Measurements from ENCODE around the gene CDK3.

CDK3 gene

DNA sequence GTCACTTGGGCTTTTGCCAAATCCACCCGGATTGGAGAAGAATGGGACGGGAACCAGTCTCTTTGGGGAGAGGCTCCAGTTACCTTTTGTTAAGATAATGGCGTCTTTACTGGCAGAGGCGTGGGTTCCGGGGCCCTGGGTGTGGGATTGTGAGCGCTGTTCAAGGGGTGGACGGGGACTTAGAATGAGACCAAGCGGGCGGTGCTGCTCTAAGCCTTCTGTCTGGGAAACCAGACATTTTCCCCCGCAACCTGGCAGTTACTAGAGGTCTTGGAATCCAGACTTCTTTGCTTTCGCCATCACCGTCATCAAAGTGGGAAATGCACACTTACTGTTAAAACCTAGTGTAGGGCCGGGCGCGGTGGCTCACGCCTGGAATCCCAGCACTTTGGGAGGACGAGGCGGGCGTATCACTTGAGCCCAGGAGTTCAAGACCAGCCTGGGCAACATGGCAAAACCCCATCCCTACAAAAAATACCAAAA is 20.9 kb upstream of the CDK3 start:
- Mint-ChIP-seq H3K4me1 (peaks cover 69% of the 10 kb centered on the region), H3K4me3 (peak overlapping the region; percentile 92 to 95 (median 95)), H3K9me3 (no peaks in the 10 kb centered on the region), H3K27ac (peak overlapping the region; percentile 100), H3K36me3 (ENCODE audit: low read depth) (peaks cover 19% of the 10 kb centered on the region), H3K27me3 (ENCODE audit: low read depth) (no peaks in the 10 kb centered on the region)
- TF ChIP-seq, protein P1, sequence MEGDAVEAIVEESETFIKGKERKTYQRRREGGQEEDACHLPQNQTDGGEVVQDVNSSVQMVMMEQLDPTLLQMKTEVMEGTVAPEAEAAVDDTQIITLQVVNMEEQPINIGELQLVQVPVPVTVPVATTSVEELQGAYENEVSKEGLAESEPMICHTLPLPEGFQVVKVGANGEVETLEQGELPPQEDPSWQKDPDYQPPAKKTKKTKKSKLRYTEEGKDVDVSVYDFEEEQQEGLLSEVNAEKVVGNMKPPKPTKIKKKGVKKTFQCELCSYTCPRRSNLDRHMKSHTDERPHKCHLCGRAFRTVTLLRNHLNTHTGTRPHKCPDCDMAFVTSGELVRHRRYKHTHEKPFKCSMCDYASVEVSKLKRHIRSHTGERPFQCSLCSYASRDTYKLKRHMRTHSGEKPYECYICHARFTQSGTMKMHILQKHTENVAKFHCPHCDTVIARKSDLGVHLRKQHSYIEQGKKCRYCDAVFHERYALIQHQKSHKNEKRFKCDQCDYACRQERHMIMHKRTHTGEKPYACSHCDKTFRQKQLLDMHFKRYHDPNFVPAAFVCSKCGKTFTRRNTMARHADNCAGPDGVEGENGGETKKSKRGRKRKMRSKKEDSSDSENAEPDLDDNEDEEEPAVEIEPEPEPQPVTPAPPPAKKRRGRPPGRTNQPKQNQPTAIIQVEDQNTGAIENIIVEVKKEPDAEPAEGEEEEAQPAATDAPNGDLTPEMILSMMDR (IDR thresholded peaks at IDR 0.05; ENCODE audit: unreplicated experiment in 3 of 3), result no peak

DNA sequence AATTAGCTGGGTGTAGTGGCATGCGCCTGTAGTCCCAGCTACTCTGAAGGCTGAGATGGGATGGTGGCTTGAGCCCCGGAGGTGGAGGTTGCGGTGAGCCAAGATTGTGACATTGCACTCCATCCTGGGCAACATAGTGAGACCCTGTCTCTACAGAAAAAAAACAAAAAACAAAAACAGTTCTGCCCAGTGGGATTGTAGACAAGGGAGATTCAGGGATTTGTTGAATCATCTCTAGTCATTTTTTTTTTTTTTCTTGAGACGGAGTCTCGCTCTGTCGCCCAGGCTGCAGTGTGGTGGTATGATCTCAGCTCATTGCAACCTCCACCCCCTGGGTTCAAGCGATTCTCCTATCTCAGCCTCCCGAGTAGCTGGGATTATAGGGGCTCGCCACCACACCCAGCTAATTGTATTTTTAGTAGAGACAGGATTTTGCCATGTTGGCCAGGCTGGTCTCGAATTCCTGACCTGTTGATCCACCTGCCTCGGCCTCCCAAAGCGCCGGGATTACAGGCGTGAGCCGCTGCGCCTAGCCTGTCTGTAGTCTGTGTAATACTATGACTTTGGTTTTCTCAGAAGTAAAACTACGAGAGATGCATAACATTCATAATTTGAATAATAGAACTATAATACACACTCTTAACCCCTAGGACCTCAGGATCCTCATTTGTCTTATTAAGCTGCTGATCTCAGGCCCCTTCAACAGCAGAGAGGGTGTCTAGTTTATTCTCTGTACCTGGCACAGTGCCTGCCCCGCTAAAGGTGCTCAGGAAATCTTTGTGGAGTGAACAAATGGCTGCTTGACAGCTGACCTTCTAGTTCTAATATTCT is 20.3 kb upstream of the CDK3 start:
- no peaks in the 10 kb centered on the region for H3K9me3 Mint-ChIP-seq

DNA sequence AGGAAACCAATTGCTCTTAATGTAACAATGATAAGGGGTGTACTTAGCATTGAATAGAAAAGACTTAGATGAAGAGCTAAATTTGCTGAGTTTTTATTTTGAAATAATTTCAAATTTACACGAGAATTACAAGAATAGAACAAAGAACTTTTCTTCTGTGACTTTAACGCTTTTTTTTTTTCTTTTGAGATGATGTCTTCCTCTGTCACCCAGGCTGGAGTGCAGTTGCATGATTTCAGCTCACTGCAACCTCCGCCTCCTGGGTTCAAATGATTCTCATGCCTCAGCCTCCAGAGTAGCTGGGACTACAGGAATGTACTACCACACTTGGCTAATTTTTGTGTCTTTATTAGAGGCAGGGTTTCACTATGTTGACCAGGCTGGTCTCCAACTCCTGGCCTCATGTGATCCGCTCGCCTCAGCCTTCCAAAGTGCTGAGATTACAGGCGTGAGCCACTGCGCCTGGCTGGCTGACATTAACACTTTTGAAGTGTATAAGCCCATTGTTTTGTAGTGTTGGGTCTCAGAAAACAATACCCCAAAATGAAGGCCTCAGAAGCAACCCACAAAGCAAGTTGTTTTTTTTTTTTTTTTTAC is 19.5 kb upstream of the CDK3 start:
- peak overlapping the region; percentile 92 to 95 (median 95) for H3K4me3 Mint-ChIP-seq
- TF ChIP-seq, protein P1 (IDR thresholded peaks at IDR 0.05; ENCODE audit: unreplicated experiment in 3 of 3), result no peak
- H3K27ac Mint-ChIP-seq, result peak overlapping the region; percentile 100
- H3K9me3 Mint-ChIP-seq, result no peaks in the 10 kb centered on the region
- peaks cover 13% of the 10 kb centered on the region for H3K36me3 Mint-ChIP-seq (ENCODE audit: low read depth)
- H3K4me1 Mint-ChIP-seq, result peaks cover 62% of the 10 kb centered on the region
- H3K27me3 Mint-ChIP-seq (ENCODE audit: low read depth), result no peaks in the 10 kb centered on the region

More for the DNA sequence above, 20.3 kb upstream of the CDK3 start:
- Mint-ChIP-seq H3K4me1 (peaks cover 69% of the 10 kb centered on the region), H3K27me3 (ENCODE audit: low read depth) (no peaks in the 10 kb centered on the region), H3K27ac (peak overlapping the region; percentile 100), H3K4me3 (peak overlapping the region; percentile 92 to 95 (median 95)), H3K36me3 (ENCODE audit: low read depth) (peaks cover 19% of the 10 kb centered on the region)
- TF ChIP-seq, protein P1 (IDR thresholded peaks at IDR 0.05; ENCODE audit: unreplicated experiment in 3 of 3), result no peak

DNA sequence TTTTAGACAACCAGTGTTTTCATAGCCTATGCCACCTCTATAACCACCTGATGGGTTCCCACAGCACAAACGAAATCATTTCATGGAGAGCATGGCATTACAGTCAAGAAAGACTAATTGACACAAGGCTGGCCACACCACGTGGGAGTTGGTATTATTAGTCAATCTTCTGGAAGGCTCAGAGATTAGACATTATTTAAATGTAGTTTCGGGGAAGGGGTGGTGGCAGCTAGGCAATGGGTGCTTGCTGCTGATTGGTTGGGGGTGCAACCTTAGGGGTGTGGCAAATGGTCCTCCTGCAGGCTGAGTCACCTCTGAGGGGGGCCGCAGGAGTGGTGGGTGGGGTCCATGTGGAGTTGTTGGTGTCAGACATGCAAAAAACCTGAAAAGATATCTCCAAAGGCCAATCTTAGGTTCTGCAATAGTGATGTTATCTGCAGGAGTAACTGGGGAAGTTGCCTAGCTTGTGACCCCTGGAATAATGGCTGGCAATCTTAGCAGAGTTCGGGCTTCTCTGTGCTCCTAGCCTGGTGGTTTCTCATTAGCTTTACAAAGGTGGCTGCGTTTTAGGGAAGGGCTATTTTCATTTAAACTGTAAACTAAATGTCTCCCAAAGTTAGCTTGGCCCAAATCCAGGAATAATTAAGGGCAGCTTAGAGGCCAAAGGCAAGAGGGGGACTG is 17.0 kb upstream of the CDK3 start:
- TF ChIP-seq, protein P1 (IDR thresholded peaks at IDR 0.05; ENCODE audit: unreplicated experiment in 3 of 3), result no peak
- H3K4me1 Mint-ChIP-seq, result peaks cover 47% of the 10 kb centered on the region
- H3K9me3 Mint-ChIP-seq, result no peaks in the 10 kb centered on the region
- H3K27ac Mint-ChIP-seq, result peak overlapping the region; percentile 76 to 89 (median 88)
- peaks cover 6% of the 10 kb centered on the region for H3K36me3 Mint-ChIP-seq (ENCODE audit: low read depth)
- peak overlapping the region in 2 of 3 experiments; percentile 8 to 32 for H3K4me3 Mint-ChIP-seq
- H3K27me3 Mint-ChIP-seq (ENCODE audit: low read depth), result no peaks in the 10 kb centered on the region

DNA sequence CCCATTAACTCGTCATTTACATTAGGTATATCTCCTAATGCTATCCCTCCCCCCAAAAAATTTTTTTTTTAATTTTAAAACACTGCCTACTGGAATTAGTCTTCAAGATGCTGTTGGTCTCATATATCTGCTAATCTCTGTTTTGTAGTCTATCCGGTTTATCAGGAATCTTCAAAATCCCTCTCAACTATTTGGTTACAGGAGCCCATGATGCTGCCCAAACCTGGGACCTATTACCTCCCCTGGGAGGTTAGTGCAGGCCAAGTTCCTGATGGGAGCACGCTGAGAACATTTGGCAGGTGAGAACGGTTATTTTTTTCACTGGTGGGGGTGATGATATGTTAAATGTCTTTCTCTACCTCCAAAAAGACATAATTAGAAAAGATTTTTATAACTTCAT is 14.7 kb upstream of the CDK3 start:
- TF ChIP-seq, protein P1 (IDR thresholded peaks at IDR 0.05; ENCODE audit: unreplicated experiment in 3 of 3), result no peak
- Mint-ChIP-seq H3K4me3 (no peak overlapping the region), H3K27me3 (ENCODE audit: low read depth) (no peaks in the 10 kb centered on the region), H3K4me1 (peaks cover 33% of the 10 kb centered on the region), H3K9me3 (no peaks in the 10 kb centered on the region), H3K36me3 (ENCODE audit: low read depth) (peaks cover 6% of the 10 kb centered on the region), H3K27ac (no peak overlapping the region)

Data from nephron (organoid).